ENCODE data around the gene ETFA.

The ETFA gene

GRCh38 chr15:76340803-76341365 is 29.6 kb upstream of the ETFA start:
- CTCF ChIA-PET, result interaction anchor here (0.8 to 2.7 kb wide), 4 partner anchors 10 to 153 kb away, joined by 3 to 12 read pairs (median 4); no protein-coding TSS in a partner anchor
- TF ChIP-seq CTCF (IDR thresholded peaks at IDR 0.05; ENCODE audit: control extremely low read depth, extremely low read depth, low read depth, missing control alignments), result peak; percentile 42
- DNase-seq (ENCODE audit: extremely low spot score), result peak; percentile 58
- POLR2A ChIA-PET, result no interaction called here

- ChIA-PET CTCF (interaction anchor here (0.8 to 2.7 kb wide), 3 partner anchors 10 to 153 kb away, joined by 3 to 12 read pairs (median 4); no protein-coding TSS in a partner anchor), POLR2A (interaction anchor here (0.5 to 0.7 kb wide), 2 partner anchors 153 to 199 kb away, joined by 3 to 8 read pairs; no protein-coding TSS in a partner anchor)
- TF ChIP-seq CTCF (IDR thresholded peaks at IDR 0.05; ENCODE audit: control extremely low read depth, extremely low read depth, low read depth, missing control alignments), result no peak
- DNase-seq (ENCODE audit: extremely low spot score), result peak; percentile 40
Observed at GRCh38 chr15:76340198-76340802, 29.0 kb upstream of the ETFA start.

- POLR2A ChIA-PET, result interaction anchor here (0.5 to 0.7 kb wide), 2 partner anchors 152 to 200 kb away, joined by 3 to 8 read pairs; no protein-coding TSS in a partner anchor
- CTCF ChIA-PET, result interaction anchor here (2.7 kb wide), 1 partner anchor 9 kb away, joined by 12 read pairs; no protein-coding TSS in a partner anchor
- TF ChIP-seq CTCF (IDR thresholded peaks at IDR 0.05; ENCODE audit: control extremely low read depth, extremely low read depth, low read depth, missing control alignments), result no peak
- peak; percentile 48 for DNase-seq (ENCODE audit: extremely low spot score)
Observed at GRCh38 chr15:76339305-76340197, 28.3 kb upstream of the ETFA start.

GRCh38 chr15:76338486-76339304 is 27.4 kb upstream of the ETFA start:
- POLR2A ChIA-PET, result no interaction called here
- no peak for DNase-seq (ENCODE audit: extremely low spot score)
- CTCF ChIA-PET, result no interaction called here
- TF ChIP-seq CTCF (IDR thresholded peaks at IDR 0.05; ENCODE audit: control extremely low read depth, extremely low read depth, low read depth, missing control alignments), result no peak

- DNase-seq (ENCODE audit: extremely low spot score), result no peak
- ChIA-PET CTCF (interaction anchor here (2.2 kb wide), 1 partner anchor 152 kb away, joined by 7 read pairs; no protein-coding TSS in a partner anchor), POLR2A (no interaction called here)
- no peak for TF ChIP-seq CTCF (IDR thresholded peaks at IDR 0.05; ENCODE audit: control extremely low read depth, extremely low read depth, low read depth, missing control alignments)
Observed at GRCh38 chr15:76337696-76338485, 26.6 kb upstream of the ETFA start.
